Measurements from ENCODE around the gene CSPG4. TPM values are rescaled to one million over a fixed set of nuclear protein-coding genes. Genes with fewer than 3 reads are reported as not detected.
"Not testable (repeated sequence)": the region's sequence is repeated elsewhere in the genome, so short reads cannot be mapped to it uniquely, and the experiment has no call there.

The CSPG4 gene
- total RNA-seq, 1 experiment from 2014 or later, result 17.5 TPM

DNA sequence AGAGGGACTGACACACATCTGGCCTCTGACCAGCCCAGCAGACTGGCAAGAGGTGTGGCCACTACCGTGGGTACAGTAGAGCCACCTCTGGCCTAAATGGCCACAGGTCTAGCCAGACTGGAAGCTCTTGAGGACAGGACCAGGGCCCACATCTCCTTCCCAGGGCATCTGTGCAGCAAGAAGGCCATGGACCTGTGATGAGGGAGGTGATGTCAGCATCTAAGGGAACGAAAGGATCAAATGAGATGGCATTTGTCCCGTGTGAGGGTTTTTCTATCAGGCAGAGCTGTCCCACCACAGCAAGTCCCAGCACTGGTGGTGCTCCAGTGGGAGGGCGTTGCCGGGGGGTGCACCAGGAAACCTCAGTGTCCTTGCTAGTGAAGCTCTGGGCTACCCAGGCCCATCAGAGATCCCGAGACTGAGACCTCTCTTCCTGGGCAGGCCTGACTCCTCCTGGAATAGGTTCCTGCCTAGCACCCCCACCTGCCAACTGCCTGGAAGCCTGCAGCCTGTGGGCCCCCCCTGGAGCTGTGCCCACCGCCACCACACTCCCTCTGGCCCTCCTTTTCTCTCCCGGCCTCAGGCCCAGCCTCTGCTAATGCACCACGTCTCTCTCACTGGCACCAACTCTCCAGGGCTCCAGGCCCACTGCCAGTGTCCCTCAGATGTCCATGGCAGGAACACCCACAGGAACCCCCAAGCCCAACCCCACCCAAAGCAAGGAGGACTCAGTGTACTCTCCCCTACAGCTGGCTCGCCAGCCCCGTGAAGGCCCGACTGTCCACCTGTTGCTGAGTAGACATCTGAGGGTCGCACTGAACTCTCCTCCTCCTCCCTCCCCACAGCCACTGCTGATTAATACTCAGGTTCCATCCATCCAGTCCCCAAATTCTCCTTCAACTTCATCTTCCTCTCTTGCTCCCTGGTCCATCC, 11.3 kb downstream of the CSPG4 start:
- H3K36me3 ChIP-seq (ENCODE audit: control insufficient read depth, insufficient read depth, low read length); BruUV-seq (replicated peaks); POLR2A ChIA-PET; H3K27me3 ChIP-seq (ENCODE audit: control insufficient read depth, insufficient read depth, low read length); DNase-seq (ENCODE audit: low read depth, low spot score); CTCF ChIA-PET; ATAC-seq; H3K4me1 ChIP-seq (ENCODE audit: control insufficient read depth, insufficient read depth, low read length); in situ Hi-C loops (cut with HindIII; ENCODE audit: low pct_unique_long_range_greater_than_20kb, low sequenced_read_pairs); intact Hi-C loops (cut with micrococcal nuclease; ENCODE audit: unreplicated experiment); H3K4me3 ChIP-seq (ENCODE audit: low read depth in 2 of 2, low read length in 2 of 2); H3K27ac ChIP-seq (ENCODE audit: low read length); H3K9me3 ChIP-seq (ENCODE audit: control insufficient read depth, insufficient read depth, low read depth, low read length): not testable (repeated sequence)

DNA sequence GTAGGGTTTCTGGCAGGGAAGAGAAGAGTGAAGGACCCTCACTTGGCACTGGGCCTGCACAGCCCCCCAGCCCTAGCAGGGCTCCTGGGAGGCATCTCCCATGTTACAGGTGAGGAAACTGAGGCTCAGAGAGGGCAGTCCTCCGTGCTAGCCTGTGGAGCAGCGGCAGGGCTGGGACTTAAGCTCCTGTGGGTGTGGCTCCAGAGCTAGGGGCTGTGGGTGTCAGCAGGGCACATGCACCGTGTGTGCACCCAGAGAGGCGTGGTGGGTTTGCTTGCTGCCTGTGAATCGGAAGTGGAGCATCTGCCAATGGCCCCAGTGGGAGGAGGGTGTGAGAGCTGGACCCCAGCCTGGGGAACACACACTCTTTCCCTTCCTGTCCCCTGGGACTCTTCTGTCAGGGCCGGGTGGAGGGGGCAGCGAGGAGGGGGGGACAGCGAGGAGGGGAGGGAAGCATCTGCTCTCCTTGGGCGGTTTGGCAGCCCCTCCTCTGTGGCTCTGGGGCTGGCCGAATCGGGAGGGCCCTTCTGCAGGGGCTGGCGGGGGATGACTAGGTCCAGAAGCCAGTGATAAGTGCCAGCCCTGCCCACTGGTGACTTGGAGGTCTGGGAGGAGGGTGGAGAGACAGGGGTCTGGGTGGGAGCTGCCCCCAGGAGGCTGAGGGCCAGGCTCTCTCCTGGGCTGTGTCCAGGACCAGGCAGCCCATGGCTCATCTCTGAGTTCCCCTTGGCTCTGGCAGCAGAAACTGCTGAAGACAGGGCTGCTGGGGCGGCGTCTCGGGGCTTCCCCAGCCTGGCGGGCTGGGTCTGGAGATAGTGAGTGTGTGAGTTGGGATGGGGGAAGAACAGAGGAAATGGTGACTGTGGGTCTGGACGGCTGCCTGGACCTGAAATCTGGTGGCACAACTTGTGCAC, 12.4 kb downstream of the CSPG4 start:
- H3K27ac ChIP-seq (ENCODE audit: low read length); H3K36me3 ChIP-seq (ENCODE audit: control insufficient read depth, insufficient read depth, low read length); CTCF ChIA-PET; H3K27me3 ChIP-seq (ENCODE audit: control insufficient read depth, insufficient read depth, low read length); in situ Hi-C loops (cut with HindIII; ENCODE audit: low pct_unique_long_range_greater_than_20kb, low sequenced_read_pairs); H3K9me3 ChIP-seq (ENCODE audit: control insufficient read depth, insufficient read depth, low read depth, low read length); intact Hi-C loops (cut with micrococcal nuclease; ENCODE audit: unreplicated experiment); POLR2A ChIA-PET; DNase-seq (ENCODE audit: low read depth, low spot score); BruUV-seq (replicated peaks); H3K4me3 ChIP-seq (ENCODE audit: low read depth in 2 of 2, low read length in 2 of 2): not testable (repeated sequence)
- ATAC-seq, result peak; percentile 57
- peaks cover 13% of the 10 kb centered on the region for H3K4me1 ChIP-seq (ENCODE audit: control insufficient read depth, insufficient read depth, low read length)

DNA sequence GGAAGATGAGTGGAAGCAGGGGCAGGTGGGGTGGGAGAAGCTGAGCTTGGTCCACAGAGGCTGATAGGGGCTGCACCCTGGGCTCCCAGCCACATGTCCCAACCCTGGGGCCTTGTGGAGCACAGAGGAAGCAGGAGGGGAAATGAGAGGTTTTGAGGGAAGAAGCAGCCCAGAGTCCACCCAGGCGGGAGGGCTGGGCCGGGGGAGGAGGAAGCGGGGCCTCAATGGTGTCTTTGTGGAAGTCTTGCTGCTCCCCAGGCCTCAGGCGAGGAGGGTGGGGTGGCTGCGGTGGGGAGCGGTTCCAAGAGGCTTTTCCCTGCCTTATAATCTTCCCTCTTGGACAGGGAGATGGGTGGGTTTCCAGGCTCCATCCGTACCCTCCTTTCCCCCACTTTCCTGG, 13.1 kb downstream of the CSPG4 start:
- H3K27ac ChIP-seq (ENCODE audit: low read length); in situ Hi-C loops (cut with HindIII; ENCODE audit: low pct_unique_long_range_greater_than_20kb, low sequenced_read_pairs): not testable (repeated sequence)

GRCh38 chr15:75697974-75698747, 14.5 kb downstream of the CSPG4 start:
- peaks cover 33% of the 10 kb centered on the region for H3K4me1 ChIP-seq (ENCODE audit: control insufficient read depth, insufficient read depth, low read length)
- BruUV-seq (replicated peaks); H3K27ac ChIP-seq (ENCODE audit: low read length); H3K27me3 ChIP-seq (ENCODE audit: control insufficient read depth, insufficient read depth, low read length); DNase-seq (ENCODE audit: low read depth, low spot score); H3K4me3 ChIP-seq (ENCODE audit: low read depth in 2 of 2, low read length in 2 of 2); POLR2A ChIA-PET; in situ Hi-C loops (cut with HindIII; ENCODE audit: low pct_unique_long_range_greater_than_20kb, low sequenced_read_pairs); H3K36me3 ChIP-seq (ENCODE audit: control insufficient read depth, insufficient read depth, low read length); intact Hi-C loops (cut with micrococcal nuclease; ENCODE audit: unreplicated experiment); ATAC-seq; H3K9me3 ChIP-seq (ENCODE audit: control insufficient read depth, insufficient read depth, low read depth, low read length); CTCF ChIA-PET: not testable (repeated sequence)

More for the DNA sequence above, 13.1 kb downstream of the CSPG4 start:
- ATAC-seq; H3K36me3 ChIP-seq (ENCODE audit: control insufficient read depth, insufficient read depth, low read length); H3K27me3 ChIP-seq (ENCODE audit: control insufficient read depth, insufficient read depth, low read length); DNase-seq (ENCODE audit: low read depth, low spot score); H3K4me3 ChIP-seq (ENCODE audit: low read depth in 2 of 2, low read length in 2 of 2); H3K9me3 ChIP-seq (ENCODE audit: control insufficient read depth, insufficient read depth, low read depth, low read length); intact Hi-C loops (cut with micrococcal nuclease; ENCODE audit: unreplicated experiment); BruUV-seq (replicated peaks); CTCF ChIA-PET: not testable (repeated sequence)
- POLR2A ChIA-PET, result interaction anchor here (0.6 kb wide), 1 partner anchor 14 kb away, joined by 3 read pairs; no protein-coding TSS in a partner anchor
- peaks cover 20% of the 10 kb centered on the region for H3K4me1 ChIP-seq (ENCODE audit: control insufficient read depth, insufficient read depth, low read length)

Data from Panc1 (cell line).